Activated naive CD4-positive, alpha-beta T cell treated with anti-CD3 and anti-CD28 coated beads, Interleukin-2, amount 50 U/mL, for 16 hours (primary cell): ENCODE results near the gene PSORS1C2.

ENCODE experiments used
- DNase-seq: peaks from one replicate; pipeline ENCODE4 v3.0.0-alpha.2; 2020

The PSORS1C2 gene

GRCh38 chr6:31112478-31112877 lies 26.4 kb downstream of the PSORS1C2 start, which contains the start of gene C6orf15:
TSS of gene C6orf15 (minus strand) at chr6:31112575. CDS start at chr6:31112555, 20 bp downstream.
- no peak for DNase-seq

DNA sequence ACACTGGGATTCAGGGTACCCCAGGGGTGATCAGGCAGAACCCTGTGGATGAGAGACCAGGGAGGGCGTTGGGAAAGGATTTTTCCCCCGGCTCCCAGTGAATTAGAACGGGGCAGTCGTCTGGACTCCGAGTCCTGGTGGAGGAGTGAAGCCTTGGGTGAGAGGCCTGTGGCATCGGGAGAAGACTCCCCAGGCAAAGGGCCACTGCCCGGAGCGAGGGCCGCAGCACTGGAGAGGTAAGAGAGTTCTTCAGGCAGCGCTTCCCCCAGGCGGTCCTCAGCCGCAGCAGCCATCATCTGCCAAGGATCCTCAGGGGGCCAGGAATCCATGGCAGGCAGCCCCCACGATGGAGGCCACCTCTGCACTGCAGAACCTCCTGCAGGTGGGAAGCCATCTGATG lies 27.2 kb downstream of the PSORS1C2 start:
- no peak for DNase-seq

DNA sequence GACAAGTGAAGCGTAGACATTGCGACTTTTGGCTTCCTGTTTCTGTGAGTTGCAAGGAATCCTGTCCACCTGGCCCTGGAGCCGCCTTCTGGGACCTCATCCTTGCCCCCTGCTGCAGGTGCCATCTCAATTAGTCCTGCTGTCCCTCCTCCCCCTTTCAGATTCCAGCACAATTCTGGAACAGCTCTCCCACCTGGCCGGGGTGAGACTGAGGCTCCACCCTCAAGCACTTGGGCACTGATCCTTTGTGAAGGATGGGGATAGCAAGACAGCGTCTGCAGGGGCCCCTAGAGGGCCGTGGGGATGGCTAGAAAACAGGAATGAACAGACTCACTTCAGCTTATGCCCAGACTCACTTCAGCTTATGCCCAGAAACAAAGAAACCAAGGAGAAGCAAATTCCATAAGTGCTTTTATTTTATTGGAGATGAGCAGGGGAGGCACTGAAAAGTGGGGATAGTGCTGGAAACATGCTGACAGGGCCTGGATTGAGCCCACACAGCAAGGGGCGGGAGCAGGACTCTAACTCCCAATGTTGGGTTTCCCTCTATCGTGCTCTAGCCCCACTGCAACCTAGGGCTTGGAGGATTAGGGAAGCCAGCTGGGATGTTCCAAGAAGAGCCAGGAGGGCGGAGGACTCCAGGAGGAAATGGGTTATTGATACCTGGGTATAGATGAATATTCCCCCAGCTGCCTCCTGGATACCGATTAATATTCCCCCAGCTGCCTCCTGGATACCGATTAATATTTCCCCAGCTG lies 27.9 kb downstream of the PSORS1C2 start:
- DNase-seq: no peak

- no peak for DNase-seq
Observed at GRCh38 chr6:31107052-31107451, 31.8 kb downstream of the PSORS1C2 start.

GRCh38 chr6:31103136-31103535 lies 35.7 kb downstream of the PSORS1C2 start:
- DNase-seq: no peak

- DNase-seq: no peak
Observed at GRCh38 chr6:31098449-31098938, 40.4 kb downstream of the PSORS1C2 start.

- no peak for DNase-seq
Observed at GRCh38 chr6:31096656-31097055, 42.2 kb downstream of the PSORS1C2 start.

DNA sequence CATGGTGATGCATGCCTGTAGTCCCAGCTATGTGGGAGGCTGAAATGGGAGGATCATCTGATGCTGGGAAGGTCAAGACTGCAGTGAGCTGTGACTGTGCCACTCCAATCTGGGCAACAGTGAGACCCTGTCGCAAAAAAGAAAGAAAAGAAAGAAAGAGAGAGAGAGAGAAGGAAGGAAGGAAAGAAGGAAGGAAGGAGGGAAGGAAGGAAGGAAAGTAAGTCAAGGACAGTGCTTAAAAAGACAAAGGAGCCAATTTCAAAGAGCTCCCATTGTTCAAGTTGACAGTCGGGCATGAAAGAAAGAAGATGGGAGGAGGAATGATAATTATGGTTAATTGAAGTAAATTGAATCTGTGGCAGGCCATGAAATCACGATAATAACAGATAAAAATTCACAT lies 42.7 kb downstream of the PSORS1C2 start:
- DNase-seq: no peak

- DNase-seq: no peak
Observed at GRCh38 chr6:31094389-31094881, 44.4 kb downstream of the PSORS1C2 start.

- DNase-seq: no peak
Observed at GRCh38 chr6:31092769-31093505, 45.9 kb downstream of the PSORS1C2 start.

- no peak for DNase-seq
Observed at GRCh38 chr6:31092238-31092637, 46.6 kb downstream of the PSORS1C2 start.

GRCh38 chr6:31091680-31092079 lies 47.2 kb downstream of the PSORS1C2 start:
- no peak for DNase-seq

GRCh38 chr6:31090973-31091364 lies 47.9 kb downstream of the PSORS1C2 start:
- DNase-seq: no peak

GRCh38 chr6:31090275-31090972 lies 48.4 kb downstream of the PSORS1C2 start:
- no peak for DNase-seq
